ENCODE measurements around the gene PTPRJ.

The PTPRJ gene

DNA sequence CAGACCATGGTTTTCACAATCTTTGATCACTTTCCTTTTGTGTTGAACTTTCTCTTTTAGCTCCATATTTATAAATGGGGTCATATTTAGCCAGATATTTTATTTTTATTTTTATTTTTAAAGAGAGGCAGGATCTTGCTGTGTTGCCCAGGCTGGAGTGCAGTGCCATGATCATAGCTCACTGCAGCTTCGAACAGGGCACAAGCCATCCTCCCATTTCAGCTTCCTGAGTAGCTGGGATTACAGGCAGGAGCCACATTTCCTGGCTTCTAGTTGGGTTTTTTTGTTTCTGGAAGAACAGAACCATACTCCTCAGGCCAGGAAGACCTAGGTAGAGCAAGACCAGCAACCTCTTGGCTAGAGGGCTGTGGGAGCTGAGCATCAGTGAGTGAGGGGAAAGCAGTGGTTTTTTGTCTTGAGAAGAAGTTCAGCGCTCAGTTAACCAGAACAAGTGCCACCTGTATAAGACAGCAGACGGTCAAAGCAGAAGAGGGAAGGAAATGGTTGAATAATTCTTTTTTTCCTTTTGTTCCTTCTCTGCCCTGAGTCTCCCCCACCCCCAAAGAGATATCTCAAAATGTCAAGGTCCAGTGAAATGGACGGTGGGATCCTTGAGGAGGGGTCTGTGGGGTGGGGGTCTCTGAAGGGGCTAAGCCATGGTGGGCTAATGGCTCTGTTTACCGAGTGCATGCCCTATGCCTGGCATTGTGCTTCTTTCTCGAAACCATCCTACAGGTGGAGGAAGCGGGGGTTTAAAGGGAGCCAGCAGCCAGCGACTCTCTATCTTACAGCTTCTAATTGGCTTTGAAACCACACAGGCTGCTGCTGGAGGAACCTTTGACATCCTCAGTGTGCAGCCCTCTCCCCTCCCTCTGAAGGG, 63.0 kb downstream of the PTPRJ start:
- no peak for DNase-seq

GRCh38 chr11:48043991-48044512, 63.7 kb downstream of the PTPRJ start:
- DNase-seq, result no peak

- no peak for DNase-seq
Observed at GRCh38 chr11:48044577-48044976, 64.2 kb downstream of the PTPRJ start.

DNA sequence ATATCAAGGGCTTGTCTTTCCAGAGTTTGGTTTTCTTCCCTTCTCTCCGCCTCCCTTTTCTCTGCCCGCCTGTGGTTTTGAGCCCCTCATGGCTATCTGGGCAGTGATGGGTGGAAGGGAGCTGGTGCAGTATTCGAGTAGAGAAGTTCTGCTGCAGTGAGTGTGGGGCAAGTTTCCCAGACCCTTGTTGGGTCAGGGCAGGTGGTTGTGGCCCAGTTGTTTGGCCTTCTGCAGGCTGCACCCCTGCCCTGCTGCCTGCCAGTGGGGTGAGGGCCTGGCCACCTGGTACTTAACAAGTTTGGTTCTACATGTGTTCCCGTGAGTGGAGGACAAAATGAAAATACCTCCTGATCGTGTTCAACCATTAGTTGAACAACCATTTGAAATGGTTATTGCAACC, 65.2 kb downstream of the PTPRJ start:
- DNase-seq, result no peak

GRCh38 chr11:48047616-48048015, 67.3 kb downstream of the PTPRJ start:
- DNase-seq, result no peak

- DNase-seq, result no peak
Observed at GRCh38 chr11:48049036-48049435, 68.7 kb downstream of the PTPRJ start.

DNA sequence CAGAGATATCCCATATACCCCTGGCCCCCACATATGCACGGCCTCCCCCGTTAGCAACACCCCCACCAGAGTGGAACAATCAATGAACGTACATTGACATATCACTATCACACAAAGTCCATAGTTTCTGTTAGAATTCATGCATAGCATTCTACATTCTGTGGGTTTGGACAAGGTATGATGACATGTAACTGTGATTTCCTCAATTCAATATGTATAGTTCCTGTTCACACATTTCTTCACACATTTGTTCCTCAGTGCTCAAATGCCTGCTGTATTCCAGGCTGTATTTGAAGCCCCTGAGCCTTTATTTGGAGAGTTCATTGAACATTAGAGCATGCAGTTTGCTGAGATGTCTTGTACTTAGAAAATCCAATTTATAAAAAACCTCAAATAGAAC, 69.9 kb downstream of the PTPRJ start:
- DNase-seq, result no peak

DNA sequence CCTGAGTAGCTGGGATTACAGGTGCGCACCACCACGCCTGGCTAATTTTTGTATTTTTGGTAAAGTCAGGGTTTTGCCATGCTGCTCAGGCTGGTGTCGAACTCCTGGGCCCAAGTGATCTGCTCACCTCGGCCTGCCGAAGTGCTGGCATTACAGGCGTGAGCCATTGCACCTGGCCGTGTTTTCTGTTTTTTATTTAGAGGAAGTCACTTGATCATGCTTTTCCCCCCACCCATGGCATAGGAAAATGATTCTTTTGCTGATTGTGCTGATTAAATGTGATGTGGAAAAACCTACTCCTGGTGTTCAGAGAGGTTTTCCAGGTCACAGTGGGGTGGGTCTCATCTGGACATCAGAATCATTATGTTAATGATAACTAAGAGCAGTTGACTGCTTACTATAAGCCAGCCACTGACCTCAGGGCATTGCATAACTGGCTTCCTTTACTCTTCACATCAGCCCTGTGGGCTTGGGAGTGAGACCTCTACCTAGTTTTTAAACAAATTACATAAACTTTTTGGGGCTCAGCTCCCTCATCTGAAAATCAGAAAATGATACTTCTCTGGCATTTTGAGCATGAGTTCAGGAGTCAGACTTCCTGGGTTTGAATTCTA, 71.0 kb downstream of the PTPRJ start:
- DNase-seq, result no peak

DNA sequence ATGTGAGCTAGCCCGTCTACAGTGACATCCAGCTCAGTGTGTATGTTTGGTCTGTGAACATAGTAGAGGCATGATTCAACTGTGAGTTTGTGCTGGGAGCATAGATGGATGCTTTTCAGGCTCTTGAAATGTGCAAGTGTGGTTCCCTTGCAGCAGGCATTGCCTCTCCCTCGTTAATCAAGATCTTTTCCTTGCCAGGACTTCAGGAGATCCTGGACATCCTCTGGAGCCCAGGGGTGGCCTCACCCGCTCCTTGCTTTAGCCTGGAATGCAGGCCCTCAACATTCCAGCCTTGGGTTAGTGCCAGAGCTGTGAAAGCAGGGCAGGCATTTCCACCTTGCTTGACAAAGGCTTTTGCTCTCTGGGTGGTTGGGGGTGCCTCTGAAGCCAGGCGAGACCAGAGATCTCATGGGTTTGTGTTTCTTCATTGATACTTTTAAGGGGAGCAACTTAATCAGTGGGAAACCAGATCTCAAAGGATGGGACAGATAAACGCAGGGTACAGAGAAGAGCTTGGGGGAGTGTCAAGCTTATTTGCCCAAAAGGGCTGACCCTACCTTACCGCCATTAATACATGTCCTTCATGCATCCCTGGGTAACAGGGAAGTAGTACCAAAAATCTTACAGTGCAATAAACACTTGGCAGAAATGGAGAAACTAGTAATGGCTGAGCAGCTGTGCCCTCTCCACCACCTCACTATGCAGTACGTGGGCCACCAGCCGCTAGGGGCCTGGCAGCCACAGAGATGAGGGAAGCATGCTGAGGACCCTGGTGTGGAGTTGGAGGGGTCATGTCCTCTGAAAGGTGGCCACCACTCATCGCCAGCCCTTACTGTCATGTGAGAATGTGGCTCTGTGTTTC, 72.1 kb downstream of the PTPRJ start:
- no peak for DNase-seq

DNA sequence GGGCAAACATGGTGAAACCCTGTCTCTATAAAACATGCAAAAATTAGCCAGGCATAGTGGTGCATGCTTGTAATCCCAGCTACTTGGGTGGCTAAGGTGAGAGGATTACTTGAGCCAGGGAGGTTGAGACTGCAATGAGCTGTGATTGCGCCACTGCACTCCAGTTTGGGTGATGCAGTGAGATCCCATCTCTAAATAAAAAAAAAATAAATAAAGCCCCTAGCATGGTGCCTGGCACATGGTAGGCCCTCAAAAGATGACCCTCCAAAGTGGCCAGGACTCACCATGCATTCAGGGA, 74.6 kb downstream of the PTPRJ start:
- DNase-seq, result no peak

DNA sequence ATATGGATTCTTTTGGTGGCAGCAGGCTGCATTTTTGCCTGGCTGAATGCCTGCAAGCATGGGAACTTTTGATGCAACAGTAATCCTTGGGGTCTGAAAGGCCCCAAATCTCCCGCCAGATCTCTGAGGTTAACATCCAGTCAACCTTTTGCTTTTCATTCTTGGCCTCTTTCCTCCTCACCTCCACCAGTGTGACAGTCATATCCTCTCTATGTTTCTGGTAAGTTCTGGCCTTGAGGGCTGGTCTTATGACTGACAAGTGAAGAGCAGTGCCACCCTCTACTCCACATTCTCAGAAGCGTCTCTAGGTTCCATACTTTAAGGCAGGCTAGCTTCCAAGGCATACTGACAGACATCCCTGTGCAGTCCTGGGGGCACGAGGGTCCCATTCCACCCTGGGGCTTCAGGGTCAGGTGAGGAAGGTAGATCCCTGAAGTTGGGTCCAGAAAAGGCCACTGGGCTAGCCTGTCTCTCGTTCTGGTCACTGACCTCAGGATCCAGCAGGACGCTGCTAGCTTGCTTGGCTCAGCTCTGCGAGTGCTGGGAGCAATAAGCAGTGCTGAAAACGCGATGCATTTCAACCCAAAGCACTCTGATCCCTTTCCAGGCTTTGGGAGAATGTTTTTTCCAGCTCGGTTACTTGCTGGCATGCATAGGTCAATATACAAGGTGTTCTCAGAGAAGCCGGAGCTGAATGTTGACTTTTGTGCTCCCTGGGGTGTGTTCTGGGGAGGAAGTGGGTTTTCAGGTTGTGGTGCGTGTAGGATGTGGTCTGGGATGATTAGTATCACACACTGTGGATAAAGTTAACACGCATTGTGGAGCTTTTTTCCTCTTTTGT, 75.2 kb downstream of the PTPRJ start:
- peak; percentile 66 for DNase-seq

GRCh38 chr11:48056325-48057183, 76.2 kb downstream of the PTPRJ start:
- no peak for DNase-seq

- no peak for DNase-seq
Observed at GRCh38 chr11:48058064-48058463, 77.7 kb downstream of the PTPRJ start.

GRCh38 chr11:48058788-48059187, 78.4 kb downstream of the PTPRJ start:
- no peak for DNase-seq

DNA sequence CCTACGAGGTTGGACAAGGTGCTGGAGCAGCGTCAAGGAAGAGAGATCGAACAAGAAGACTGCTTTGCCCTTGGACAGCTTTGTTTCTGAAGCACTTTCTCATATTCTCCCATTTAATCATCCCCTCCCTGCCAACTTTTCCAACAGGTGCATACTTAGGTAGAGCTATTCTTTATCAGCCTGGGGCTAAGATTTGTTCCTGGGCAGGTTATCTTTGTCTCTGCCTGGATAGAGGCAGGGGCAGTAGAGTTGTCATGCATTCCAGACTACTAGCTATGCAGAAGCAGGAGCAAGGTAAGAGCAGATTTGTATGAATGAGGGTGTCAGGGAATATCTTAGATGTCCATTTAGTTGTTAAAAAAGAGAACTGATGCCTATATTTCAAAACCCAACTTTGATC, 82.3 kb downstream of the PTPRJ start:
- DNase-seq, result no peak

- no peak for DNase-seq
Observed at GRCh38 chr11:48063424-48063978, 83.1 kb downstream of the PTPRJ start.

GRCh38 chr11:48064306-48064705, 83.9 kb downstream of the PTPRJ start:
- no peak for DNase-seq

GRCh38 chr11:48066881-48067800, 86.8 kb downstream of the PTPRJ start:
- DNase-seq, result no peak

DNA sequence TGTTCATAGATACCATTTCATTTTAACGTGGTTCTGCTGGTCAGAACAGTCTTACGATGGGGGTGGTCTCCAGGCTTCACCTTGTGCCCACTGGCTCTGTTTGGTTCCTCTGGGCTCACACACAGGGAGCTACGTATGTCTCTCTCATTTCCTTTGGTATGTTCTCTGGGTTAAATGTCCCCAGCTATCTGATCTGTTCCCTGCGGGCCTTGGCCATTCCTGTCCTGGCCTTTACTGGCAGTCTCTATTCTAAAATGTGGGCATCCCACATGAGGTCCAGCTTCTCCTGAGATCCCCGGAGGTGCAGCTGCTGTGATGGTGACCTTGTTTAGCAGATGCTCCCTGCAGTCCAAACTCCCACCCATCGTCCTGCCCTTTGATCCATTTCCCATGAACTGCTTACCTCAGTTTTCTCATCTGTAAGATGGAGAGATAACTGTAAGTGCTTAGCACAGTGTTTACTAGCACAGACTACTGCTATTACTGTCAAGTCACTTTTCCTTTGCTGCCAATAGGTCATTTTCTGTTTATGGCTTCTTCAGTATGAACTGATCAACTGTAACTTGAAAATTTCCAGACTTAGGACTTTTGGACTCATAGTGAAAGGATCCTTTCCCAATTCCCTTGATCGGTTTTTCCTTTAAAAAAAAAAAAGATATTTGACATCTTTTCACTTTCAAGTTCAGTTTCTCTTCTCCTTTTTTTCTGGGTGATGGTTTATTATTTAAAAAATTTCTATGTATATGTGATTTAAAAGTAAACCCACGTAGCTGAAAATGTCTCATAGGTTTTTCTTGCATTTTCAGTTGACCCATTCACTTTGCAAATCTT, 92.9 kb downstream of the PTPRJ start:
- no peak for DNase-seq
